AG09319 (cell line): Measurements from ENCODE around the gene GNG13.

Experiments used
- DNase-seq: peaks from one replicate; pipeline ENCODE4 v3.0.0-alpha.2; 2010; ENCODE audit warnings: low read depth; ENCODE audit errors: extremely low read depth
- TF ChIP-seq, protein P1 (sequence below): IDR thresholded peaks from 2 replicates; pipeline ENCODE4 v1.5.1; 2011; ENCODE audit warnings: low read depth, mild to moderate bottlenecking, inconsistent platforms, low read length, moderate library complexity

GNG13 gene

DNA sequence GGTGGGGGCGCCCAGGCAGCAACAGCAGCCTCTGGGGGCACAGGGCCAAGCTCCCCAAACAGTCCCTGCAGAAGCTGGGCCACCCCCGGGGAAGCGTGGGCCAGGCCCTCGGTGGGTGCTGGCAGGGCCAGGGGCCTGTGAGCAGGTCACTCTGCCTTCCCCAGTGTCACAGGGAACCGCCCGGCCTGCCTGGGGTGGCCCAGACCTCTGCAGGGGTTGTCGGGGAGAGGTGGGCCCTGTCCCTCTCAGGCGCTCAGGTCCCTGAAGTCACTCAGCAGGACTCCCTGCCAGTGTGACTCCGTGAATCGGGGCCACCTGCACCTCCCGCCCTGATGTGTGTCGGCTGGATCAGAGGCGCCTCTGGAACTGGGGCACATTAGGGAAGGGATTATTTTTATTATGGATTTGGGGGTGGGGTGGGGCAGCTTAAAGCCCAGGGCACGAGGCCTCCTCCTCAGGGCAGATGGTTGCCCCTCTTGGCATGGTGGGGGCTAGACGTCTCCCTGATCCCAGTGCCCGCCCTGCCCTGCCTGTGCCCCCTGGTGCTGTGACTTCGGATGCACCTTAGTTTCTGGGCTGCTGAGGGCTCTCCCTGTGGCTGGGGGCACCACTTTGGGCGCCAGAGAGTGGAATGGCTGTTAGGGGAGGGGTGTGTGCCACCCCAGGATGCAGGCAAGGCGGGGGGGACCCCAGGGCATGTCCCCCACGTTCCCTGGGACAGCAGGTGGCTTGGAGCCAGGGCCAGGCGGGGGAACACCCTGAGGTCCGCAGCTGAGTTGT is 1.2 kb upstream of the GNG13 start:
- TF ChIP-seq, protein P1, sequence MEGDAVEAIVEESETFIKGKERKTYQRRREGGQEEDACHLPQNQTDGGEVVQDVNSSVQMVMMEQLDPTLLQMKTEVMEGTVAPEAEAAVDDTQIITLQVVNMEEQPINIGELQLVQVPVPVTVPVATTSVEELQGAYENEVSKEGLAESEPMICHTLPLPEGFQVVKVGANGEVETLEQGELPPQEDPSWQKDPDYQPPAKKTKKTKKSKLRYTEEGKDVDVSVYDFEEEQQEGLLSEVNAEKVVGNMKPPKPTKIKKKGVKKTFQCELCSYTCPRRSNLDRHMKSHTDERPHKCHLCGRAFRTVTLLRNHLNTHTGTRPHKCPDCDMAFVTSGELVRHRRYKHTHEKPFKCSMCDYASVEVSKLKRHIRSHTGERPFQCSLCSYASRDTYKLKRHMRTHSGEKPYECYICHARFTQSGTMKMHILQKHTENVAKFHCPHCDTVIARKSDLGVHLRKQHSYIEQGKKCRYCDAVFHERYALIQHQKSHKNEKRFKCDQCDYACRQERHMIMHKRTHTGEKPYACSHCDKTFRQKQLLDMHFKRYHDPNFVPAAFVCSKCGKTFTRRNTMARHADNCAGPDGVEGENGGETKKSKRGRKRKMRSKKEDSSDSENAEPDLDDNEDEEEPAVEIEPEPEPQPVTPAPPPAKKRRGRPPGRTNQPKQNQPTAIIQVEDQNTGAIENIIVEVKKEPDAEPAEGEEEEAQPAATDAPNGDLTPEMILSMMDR = no peak
- DNase-seq = no peak

DNA sequence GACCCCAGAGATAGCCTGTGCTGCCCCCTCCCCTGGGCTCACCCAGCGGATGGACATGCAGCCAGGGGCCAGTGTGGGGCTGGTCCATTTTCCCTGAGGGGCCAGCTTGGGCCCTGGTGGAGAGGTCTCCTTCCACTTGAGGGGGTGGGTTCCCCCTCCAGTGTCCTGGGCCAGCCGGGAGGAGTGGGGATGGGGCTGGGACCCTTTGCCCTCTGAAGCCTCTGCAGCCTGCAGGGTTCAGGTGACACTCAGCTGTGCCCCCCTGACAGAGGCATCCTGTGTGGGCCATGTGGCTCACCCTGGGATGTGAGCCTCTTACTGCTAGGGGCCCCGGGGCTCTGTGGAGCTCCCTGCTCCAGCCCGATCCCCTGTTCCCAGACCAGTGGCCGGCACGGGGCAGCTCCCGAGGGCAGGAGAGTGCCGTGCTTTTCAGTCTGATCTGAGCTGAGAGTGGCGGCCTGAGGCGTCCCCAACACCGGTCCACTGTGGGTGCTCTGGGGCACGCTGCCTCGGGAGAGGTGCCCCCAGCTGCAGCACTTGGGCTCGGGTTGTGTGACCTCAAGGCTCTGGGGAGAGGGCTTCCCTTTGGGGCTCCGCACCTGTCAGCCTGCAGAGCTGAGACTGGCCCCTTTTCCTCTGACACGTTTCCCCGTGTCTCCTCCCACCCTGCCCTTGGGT is 439 bp upstream of the GNG13 start:
- no peak for DNase-seq
- TF ChIP-seq, protein P1 = no peak

DNA sequence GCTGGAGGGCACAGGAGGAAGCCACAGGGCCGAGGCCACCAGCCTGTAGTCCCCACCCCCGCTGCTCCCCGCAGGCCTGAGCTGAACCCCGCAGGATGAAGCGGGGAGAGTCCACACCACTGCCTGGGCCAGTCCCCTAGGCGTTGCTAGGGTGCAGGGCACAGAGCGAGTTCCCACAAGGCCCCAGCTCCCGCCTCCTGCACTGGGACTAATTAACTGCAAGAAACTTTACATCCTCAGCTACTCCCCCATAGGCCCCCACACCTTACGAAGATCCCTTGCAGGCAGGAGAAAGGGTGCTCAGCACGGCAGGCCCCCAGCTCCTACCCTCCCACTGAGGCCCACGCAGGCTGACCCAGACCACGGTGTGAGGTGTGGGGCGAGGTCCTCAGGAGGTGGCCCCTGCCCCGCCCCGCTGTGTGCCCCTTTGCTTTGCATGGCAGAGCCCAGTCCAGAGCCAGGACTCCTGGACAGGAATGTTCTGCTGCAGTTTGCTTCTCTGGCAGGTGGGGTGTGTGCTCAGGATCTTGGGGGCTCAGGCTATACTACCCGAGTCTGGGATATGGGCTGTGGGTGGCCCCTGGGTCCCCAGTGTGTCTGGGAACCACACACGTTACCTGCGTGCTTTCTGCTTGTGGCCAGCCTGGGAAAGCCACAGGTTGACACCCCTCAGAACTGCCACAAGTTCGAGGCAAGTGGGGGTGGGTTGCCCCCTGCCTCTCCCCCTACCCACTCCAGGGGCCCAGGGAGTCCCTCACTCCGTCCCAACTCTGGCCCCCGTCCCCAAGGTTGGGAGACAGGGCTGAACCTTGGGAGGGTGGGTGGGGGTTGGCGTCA is 1.2 kb downstream of the GNG13 start:
- TF ChIP-seq, protein P1 = no peak
- DNase-seq = no peak

DNA sequence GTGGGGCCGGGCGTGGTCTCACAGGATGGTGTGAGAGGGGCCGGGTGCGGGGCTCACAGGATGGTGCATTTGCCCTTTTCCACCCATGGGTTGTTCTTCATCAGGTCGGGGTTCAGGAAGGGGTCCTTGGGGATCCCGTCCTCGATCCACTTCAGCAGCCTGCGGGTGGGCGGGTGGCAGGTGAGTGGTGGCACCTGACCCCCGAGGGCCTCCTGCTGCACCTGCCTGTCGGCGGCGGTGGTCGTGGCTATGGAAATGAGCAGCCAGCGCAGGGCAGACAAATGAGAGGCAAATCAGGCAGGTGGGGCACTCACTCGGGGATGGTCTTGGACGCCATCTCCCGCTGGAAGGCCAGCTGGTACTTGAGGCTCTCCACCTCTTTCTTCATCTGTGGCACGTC is 1.9 kb downstream of the GNG13 start:
- no peak for DNase-seq
- TF ChIP-seq, protein P1 = no peak

- TF ChIP-seq, protein P1 = no peak
- DNase-seq = no peak
Observed at GRCh38 chr16:797686-798085, 2.8 kb downstream of the GNG13 start.

DNA sequence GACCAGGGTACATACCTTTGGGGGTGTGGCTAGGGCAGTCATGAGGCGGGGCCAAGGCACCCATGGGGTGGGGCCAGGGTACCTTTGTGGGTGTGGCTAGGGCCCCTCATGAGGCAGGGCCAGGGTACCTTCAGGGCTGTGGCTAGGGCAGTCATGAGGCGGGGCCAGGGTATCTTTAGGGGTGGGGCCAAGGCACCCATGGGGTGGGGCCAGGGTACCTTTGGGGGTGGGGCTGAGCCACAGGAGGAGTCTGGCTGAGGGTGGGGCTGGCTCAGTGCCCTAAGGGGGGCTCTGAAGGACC is 3.5 kb downstream of the GNG13 start:
- TF ChIP-seq, protein P1 = no peak

More for the DNA sequence above, 3.5 kb downstream of the GNG13 start:
- no peak for DNase-seq
